MM.1S (cell line): Measurements from ENCODE around the gene RND1.
"Not testable (repeated sequence)": the region's sequence is repeated elsewhere in the genome, so short reads cannot be mapped to it uniquely, and the experiment has no call there.

ENCODE experiments used
- DNase-seq: peaks from one replicate; pipeline ENCODE4 v3.0.0-alpha.2; 2015
- H2AFZ ChIP-seq: fragments of 300-600 bp; sonication (generic); 2 replicates; pipeline ENCODE4 v1.6.0; 2016; ENCODE audit warnings: antibody characterized with exemption, low read length
- H3F3A ChIP-seq: fragments of 300-600 bp; sonication (generic); 2 replicates; pipeline ENCODE4 v1.6.1; 2016; ENCODE audit warnings: mild to moderate bottlenecking, antibody characterized with exemption, low read length, moderate library complexity, mixed read lengths; ENCODE audit not compliant: insufficient read depth
- H3K27ac ChIP-seq: fragments of 300-600 bp; sonication (generic); 2 replicates; pipeline ENCODE4 v1.5.1; 2016; ENCODE audit warnings: mild to moderate bottlenecking, low read length
- H3K27me3 ChIP-seq: fragments of 300-600 bp; sonication (generic); replicated peaks from 2 replicates; pipeline ENCODE4 v1.6.0; 2016; ENCODE audit warnings: low read length; ENCODE audit not compliant: insufficient read depth
- H3K36me3 ChIP-seq: fragments of 300-600 bp; sonication (generic); replicated peaks from 2 replicates; pipeline ENCODE4 v1.6.1; 2016; ENCODE audit warnings: mild to moderate bottlenecking, low read length, mixed read lengths; ENCODE audit not compliant: insufficient read depth
- H3K4me1 ChIP-seq: fragments of 300-600 bp; sonication (generic); 2 replicates; pipeline ENCODE4 v1.6.1; 2016; ENCODE audit warnings: low read length, mixed read lengths
- H3K4me2 ChIP-seq: fragments of 300-600 bp; sonication (generic); 2 replicates; pipeline ENCODE4 v1.6.0; 2016; ENCODE audit warnings: low read depth, low read length
- H3K4me3 ChIP-seq: fragments of 300-600 bp; sonication (generic); 2 replicates; pipeline ENCODE4 v1.5.1; 2016; ENCODE audit warnings: low read length, mixed read lengths
- H3K79me2 ChIP-seq: fragments of 300-600 bp; sonication (generic); 2 replicates; pipeline ENCODE4 v1.6.1; 2016; ENCODE audit warnings: mixed run types, low read length, mixed read lengths
- H3K9ac ChIP-seq: fragments of 300-600 bp; sonication (generic); 2 replicates; pipeline ENCODE4 v1.6.1; 2016; ENCODE audit warnings: low read length, mixed read lengths
- H3K9me2 ChIP-seq: fragments of 300-600 bp; sonication (generic); replicated peaks from 2 replicates; pipeline ENCODE4 v1.6.1; 2016; ENCODE audit warnings: mild to moderate bottlenecking, low read length, mixed read lengths; ENCODE audit not compliant: insufficient read depth
- H3K9me3 ChIP-seq: fragments of 300-600 bp; sonication (generic); replicated peaks from 2 replicates; pipeline ENCODE4 v1.6.1; 2016; ENCODE audit warnings: mild to moderate bottlenecking, low read length, mixed read lengths; ENCODE audit not compliant: insufficient read depth
- H4K20me1 ChIP-seq: fragments of 300-600 bp; sonication (generic); 2 replicates; pipeline ENCODE4 v1.6.1; 2016; ENCODE audit warnings: mild to moderate bottlenecking, low read length, moderate library complexity, mixed read lengths; ENCODE audit not compliant: insufficient read depth
- EZH2 ChIP-seq: fragments of 300-600 bp; sonication (generic); optimal IDR thresholded peaks from 2 replicates; pipeline ENCODE3; 2017; ENCODE audit warnings: low read depth, mild to moderate bottlenecking, antibody characterized with exemption, low read length, mixed read lengths
- EZH2phosphoT487 ChIP-seq: fragments of 300-600 bp; sonication (generic); IDR thresholded peaks from 2 replicates; pipeline ENCODE4 v1.6.1; 2018; ENCODE audit warnings: antibody characterized with exemption, low read length
- TF ChIP-seq, protein P1 (sequence below): fragments of 300-600 bp; sonication (generic); IDR thresholded peaks from 2 replicates; pipeline ENCODE4 v1.5.1; 2016; ENCODE audit warnings: antibody characterized with exemption, low read length, mixed read lengths

RND1 gene

DNA sequence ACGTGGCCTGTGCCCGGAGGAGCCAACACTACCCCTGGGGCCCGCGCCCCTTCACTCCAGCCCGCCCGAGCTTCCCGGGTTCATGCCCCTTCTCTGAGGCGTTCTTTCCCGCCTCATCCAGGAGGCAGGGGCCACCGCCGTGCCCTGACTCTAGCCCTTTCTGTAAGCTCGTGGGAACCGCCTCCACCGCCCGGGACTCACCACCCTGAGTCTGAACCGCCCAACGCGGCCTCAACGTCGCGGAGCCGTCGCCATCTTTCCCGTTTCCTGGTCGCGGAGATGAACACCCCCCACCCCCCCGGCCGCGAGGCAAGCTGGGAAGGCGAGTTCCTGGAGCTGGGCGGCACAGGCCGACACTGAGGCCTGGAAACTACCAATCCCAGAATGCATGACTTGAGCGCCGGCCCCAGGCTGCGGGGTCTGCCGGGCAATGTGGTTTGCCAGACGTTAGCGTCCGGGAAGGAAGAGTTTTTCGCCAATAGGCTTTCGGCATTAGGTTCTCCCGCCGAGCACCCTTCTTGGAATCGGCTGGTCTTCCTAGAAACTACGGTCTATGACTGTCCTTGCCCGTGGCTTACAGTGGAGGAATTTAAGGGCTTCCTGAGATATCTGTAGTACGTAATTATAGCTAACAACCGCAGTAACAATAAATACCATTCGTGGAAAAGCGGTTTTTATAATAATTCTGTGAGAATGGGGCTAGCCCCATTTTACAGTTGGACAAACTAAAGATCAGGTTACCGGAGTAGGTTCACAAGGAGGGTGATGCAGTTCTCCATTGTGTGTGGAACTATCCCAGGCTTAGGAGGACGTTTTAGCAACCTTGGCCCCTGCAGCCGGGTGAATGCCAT lies 13.6 kb downstream of the RND1 start, which contains the start of gene DDX23:
Gene DDX23 (minus strand): TSS at position 281 of the 851 bp plus-strand sequence. CDS start 6,381 bp downstream, outside the sequence.
- Histone ChIP-seq H3K9me3 (no peaks in the 10 kb centered on the region), H3K4me2 (peak within 1 kb of the TSS; percentile 99), H3K27me3 (no peaks in the 10 kb centered on the region), H3F3A (peaks cover 9% of the 10 kb centered on the region), H3K36me3 (no peaks in the 10 kb centered on the region), H2AFZ (peak within 1 kb of the TSS; percentile 88), H3K79me2 (peaks cover 53% of the 10 kb centered on the region), H4K20me1 (no peaks in the 10 kb centered on the region), H3K4me3 (peak within 1 kb of the TSS; percentile 94), H3K4me1 (peaks cover 7% of the 10 kb centered on the region), H3K9ac (peak within 1 kb of the TSS; percentile 90), H3K9me2 (no peaks in the 10 kb centered on the region), H3K27ac (peak within 1 kb of the TSS; percentile 73)
- DNase-seq = peak; percentile 97
- no peak for TF ChIP-seq EZH2phosphoT487
- TF ChIP-seq, protein P1, sequence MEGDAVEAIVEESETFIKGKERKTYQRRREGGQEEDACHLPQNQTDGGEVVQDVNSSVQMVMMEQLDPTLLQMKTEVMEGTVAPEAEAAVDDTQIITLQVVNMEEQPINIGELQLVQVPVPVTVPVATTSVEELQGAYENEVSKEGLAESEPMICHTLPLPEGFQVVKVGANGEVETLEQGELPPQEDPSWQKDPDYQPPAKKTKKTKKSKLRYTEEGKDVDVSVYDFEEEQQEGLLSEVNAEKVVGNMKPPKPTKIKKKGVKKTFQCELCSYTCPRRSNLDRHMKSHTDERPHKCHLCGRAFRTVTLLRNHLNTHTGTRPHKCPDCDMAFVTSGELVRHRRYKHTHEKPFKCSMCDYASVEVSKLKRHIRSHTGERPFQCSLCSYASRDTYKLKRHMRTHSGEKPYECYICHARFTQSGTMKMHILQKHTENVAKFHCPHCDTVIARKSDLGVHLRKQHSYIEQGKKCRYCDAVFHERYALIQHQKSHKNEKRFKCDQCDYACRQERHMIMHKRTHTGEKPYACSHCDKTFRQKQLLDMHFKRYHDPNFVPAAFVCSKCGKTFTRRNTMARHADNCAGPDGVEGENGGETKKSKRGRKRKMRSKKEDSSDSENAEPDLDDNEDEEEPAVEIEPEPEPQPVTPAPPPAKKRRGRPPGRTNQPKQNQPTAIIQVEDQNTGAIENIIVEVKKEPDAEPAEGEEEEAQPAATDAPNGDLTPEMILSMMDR = no peak

DNA sequence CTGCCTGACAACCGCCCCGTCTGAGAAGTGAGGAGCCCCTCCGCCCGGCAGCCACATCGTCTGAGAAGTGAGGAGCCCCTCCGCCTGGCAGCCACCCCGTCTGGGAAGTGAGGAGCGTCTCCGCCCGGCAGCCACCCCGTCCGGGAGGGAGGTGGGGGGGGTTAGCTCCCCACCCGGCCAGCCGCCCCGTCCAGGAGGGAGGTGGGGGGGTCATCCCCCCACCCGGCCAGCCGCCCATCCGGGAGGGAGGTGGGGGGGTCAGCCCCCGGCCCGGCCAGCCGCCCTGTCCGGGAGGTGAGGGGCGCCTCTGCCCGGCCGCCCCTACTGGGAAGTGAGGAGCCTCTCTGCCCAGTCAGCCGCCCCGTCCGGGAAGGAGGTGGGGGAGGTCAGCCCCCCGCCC lies 23.6 kb downstream of the RND1 start:
- not testable (repeated sequence) for DNase-seq, H3K4me1 ChIP-seq, H3K4me3 ChIP-seq, H3F3A ChIP-seq, H3K4me2 ChIP-seq, H3K9me3 ChIP-seq, H4K20me1 ChIP-seq, H3K27ac ChIP-seq, H3K27me3 ChIP-seq, H3K9ac ChIP-seq, H3K9me2 ChIP-seq, H2AFZ ChIP-seq
- peaks cover 22% of the 10 kb centered on the region for H3K79me2 ChIP-seq
- H3K36me3 ChIP-seq = peaks cover 10% of the 10 kb centered on the region

DNA sequence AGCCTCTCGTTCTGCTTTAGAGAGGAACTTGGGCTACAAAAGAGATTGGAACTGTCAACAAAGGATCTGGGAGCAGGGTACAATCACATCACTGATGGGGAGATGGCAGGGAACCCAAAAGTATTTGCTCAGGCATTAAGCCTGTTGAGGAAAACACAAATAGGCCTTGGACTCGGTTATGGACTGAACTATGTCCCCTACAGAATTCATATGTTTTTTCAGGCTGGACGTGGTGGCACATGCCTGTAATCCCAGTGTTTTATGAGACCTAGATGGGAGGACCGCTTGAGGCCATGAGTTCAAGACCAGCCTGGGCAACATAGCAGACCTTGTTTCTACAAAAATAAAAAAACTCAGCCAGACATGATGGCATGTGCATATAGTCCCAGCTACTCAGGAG lies 27.6 kb downstream of the RND1 start:
- Histone ChIP-seq H3K27me3 (no peaks in the 10 kb centered on the region), H4K20me1 (no peaks in the 10 kb centered on the region), H3F3A (no peaks in the 10 kb centered on the region), H3K27ac (no peak overlapping the region), H3K9me3 (no peaks in the 10 kb centered on the region), H3K4me2 (no peak overlapping the region), H3K36me3 (peaks cover 10% of the 10 kb centered on the region; the same call in 1 of the 2 replicates), H3K9ac (no peak overlapping the region), H3K9me2 (no peaks in the 10 kb centered on the region), H3K79me2 (no peaks in the 10 kb centered on the region), H2AFZ (no peak overlapping the region), H3K4me1 (no peaks in the 10 kb centered on the region), H3K4me3 (no peak overlapping the region)
- DNase-seq = no peak
- TF ChIP-seq EZH2phosphoT487 = no peak
- TF ChIP-seq, protein P1 = no peak

DNA sequence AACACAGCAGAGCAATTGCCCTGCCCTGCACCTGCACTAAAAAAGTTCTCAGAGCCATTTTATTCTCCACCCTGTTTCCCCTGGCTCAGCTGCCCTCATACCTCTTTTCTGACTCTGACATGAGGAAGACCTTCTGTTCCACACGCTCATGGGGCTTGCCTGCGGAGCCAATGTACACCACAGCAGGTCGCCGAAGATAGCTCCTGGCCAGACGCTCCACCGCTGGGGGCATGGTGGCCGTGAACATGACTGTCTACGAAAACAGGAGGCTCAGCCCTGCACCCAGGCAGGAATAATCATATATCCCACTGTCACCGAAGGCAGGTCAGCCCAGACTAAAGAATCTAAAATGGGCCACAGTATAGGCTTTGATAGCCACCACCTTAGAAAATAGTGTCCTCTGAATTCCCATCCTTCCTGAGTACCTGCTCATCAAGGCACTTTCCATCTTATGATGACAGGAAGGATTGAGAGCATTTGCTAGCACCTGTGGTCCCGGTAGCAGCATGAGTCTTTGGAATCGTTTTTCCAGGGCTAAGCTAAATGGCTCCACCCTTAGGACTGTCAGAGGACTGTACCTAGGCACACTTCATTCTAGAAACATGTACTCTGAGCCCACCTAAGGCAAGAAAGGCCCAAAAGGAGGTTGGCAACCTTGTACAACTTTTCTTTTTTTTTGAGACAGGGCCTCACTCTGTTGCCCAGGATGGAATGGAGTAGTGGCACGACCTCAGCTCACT lies 33.2 kb downstream of the RND1 start:
- Histone ChIP-seq H3K27ac (no peak overlapping the region), H3K79me2 (no peaks in the 10 kb centered on the region), H3K4me2 (no peak overlapping the region), H3K9ac (no peak overlapping the region), H3K36me3 (peaks cover 15% of the 10 kb centered on the region), H3K4me3 (no peak overlapping the region), H3K9me2 (no peaks in the 10 kb centered on the region), H3K9me3 (no peaks in the 10 kb centered on the region), H2AFZ (no peak overlapping the region), H3F3A (no peaks in the 10 kb centered on the region), H3K4me1 (no peaks in the 10 kb centered on the region), H4K20me1 (no peaks in the 10 kb centered on the region), H3K27me3 (no peaks in the 10 kb centered on the region)
- TF ChIP-seq EZH2phosphoT487 = no peak
- TF ChIP-seq EZH2 = no peak
- TF ChIP-seq, protein P1 = no peak
- DNase-seq = no peak
